DOHH2 (cell line): ENCODE data around the gene CFHR3.

ENCODE experiments used
- H3F3A ChIP-seq: fragments of 200-600 bp; sonication (generic), shearing (Covaris generic); 2 replicates; pipeline ENCODE4 v1.6.0; 2016; ENCODE audit warnings: antibody characterized with exemption, mild to moderate bottlenecking; ENCODE audit not compliant: control insufficient read depth, insufficient read depth
- H3K27ac ChIP-seq: fragments of 200-600 bp; sonication (generic); 2 replicates; pipeline ENCODE4 v1.5.1; 2014; ENCODE audit warnings: low read depth, mild to moderate bottlenecking, low read length, moderate library complexity
- H3K27me3 ChIP-seq: fragments of 200-600 bp; sonication (generic); 2 replicates; pipeline ENCODE4 v1.6.1; 2014; ENCODE audit warnings: mild to moderate bottlenecking, low read length, mixed read lengths; ENCODE audit not compliant: control insufficient read depth
- H3K36me3 ChIP-seq: fragments of 200-600 bp; sonication (generic); 2 replicates; pipeline ENCODE4 v1.6.1; 2014; ENCODE audit warnings: mild to moderate bottlenecking, low read length, moderate library complexity, mixed read lengths; ENCODE audit not compliant: control insufficient read depth
- H3K4me1 ChIP-seq: fragments of 200-600 bp; sonication (generic); 2 replicates; pipeline ENCODE4 v1.6.1; 2014; ENCODE audit warnings: mild to moderate bottlenecking, low read length, mixed read lengths; ENCODE audit not compliant: control insufficient read depth
- H3K4me2 ChIP-seq: fragments of 200-600 bp; sonication (generic); 2 replicates; pipeline ENCODE4 v1.6.0; 2014; ENCODE audit warnings: mild to moderate bottlenecking, low read length, moderate library complexity
- H3K4me3 ChIP-seq: fragments of 200-600 bp; sonication (generic); 2 replicates; pipeline ENCODE4 v1.5.1; 2014; ENCODE audit warnings: mild to moderate bottlenecking, low read length, mixed read lengths
- H3K79me2 ChIP-seq: fragments of 200-600 bp; sonication (generic); 2 replicates; pipeline ENCODE4 v1.6.1; 2014; ENCODE audit warnings: mild to moderate bottlenecking, low read length, mixed read lengths; ENCODE audit not compliant: control insufficient read depth
- H3K9me2 ChIP-seq: fragments of 200-600 bp; sonication (generic); replicated peaks from 2 replicates; pipeline ENCODE4 v1.6.1; 2014; ENCODE audit warnings: mild to moderate bottlenecking, low read length, mixed read lengths; ENCODE audit not compliant: control insufficient read depth
- H3K9me3 ChIP-seq: fragments of 200-600 bp; sonication (generic); 2 replicates; pipeline ENCODE4 v1.6.1; 2014; ENCODE audit warnings: antibody characterized with exemption, low read length, mixed read lengths; ENCODE audit not compliant: control insufficient read depth, insufficient read depth
- H4K20me1 ChIP-seq: fragments of 200-600 bp; sonication (generic); 2 replicates; pipeline ENCODE4 v1.6.0; 2014; ENCODE audit warnings: low read depth, mild to moderate bottlenecking, antibody characterized with exemption, low read length, moderate library complexity; ENCODE audit not compliant: control insufficient read depth, insufficient read depth
- EZH2phosphoT487 ChIP-seq: fragments of 200-600 bp; sonication (generic); IDR thresholded peaks from 2 replicates; pipeline ENCODE4 v1.6.1; 2017; ENCODE audit warnings: borderline replicate concordance, mild to moderate bottlenecking, antibody characterized with exemption, low read length, moderate library complexity, mixed read lengths
- TF ChIP-seq, protein P1 (sequence below): fragments of 200-600 bp; sonication (generic); IDR thresholded peaks from one replicate; pipeline ENCODE4 v1.5.1; 2014; ENCODE audit warnings: antibody characterized with exemption, mild to moderate bottlenecking, low read depth, low read length; ENCODE audit not compliant: poor library complexity, severe bottlenecking

Gene CFHR3

GRCh38 chr1:196774603-196775002 lies at the start of gene CFHR3:
Gene CFHR3, plus strand, starts transcription at chr1:196774840. Its CDS starts 47 bp downstream, at chr1:196774887.
- TF ChIP-seq, protein P1, sequence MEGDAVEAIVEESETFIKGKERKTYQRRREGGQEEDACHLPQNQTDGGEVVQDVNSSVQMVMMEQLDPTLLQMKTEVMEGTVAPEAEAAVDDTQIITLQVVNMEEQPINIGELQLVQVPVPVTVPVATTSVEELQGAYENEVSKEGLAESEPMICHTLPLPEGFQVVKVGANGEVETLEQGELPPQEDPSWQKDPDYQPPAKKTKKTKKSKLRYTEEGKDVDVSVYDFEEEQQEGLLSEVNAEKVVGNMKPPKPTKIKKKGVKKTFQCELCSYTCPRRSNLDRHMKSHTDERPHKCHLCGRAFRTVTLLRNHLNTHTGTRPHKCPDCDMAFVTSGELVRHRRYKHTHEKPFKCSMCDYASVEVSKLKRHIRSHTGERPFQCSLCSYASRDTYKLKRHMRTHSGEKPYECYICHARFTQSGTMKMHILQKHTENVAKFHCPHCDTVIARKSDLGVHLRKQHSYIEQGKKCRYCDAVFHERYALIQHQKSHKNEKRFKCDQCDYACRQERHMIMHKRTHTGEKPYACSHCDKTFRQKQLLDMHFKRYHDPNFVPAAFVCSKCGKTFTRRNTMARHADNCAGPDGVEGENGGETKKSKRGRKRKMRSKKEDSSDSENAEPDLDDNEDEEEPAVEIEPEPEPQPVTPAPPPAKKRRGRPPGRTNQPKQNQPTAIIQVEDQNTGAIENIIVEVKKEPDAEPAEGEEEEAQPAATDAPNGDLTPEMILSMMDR, result no peak
- TF ChIP-seq EZH2phosphoT487, result no peak
- H3F3A ChIP-seq, result no peaks in the 10 kb centered on the region
- no peak within 1 kb of the TSS for H3K27ac ChIP-seq
- no peaks in the 10 kb centered on the region for H4K20me1 ChIP-seq
- H3K27me3 ChIP-seq, result no peaks in the 10 kb centered on the region
- H3K9me2 ChIP-seq, result no peaks in the 10 kb centered on the region
- H3K4me1 ChIP-seq, result no peaks in the 10 kb centered on the region
- H3K36me3 ChIP-seq, result no peaks in the 10 kb centered on the region
- H3K4me2 ChIP-seq, result no peak within 1 kb of the TSS
- no peak within 1 kb of the TSS for H3K4me3 ChIP-seq
- H3K9me3 ChIP-seq, result no peaks in the 10 kb centered on the region
- no peaks in the 10 kb centered on the region for H3K79me2 ChIP-seq

- Histone ChIP-seq H3K9me3 (no peaks in the 10 kb centered on the region), H3K27me3 (no peaks in the 10 kb centered on the region), H3K9me2 (no peaks in the 10 kb centered on the region), H3F3A (no peaks in the 10 kb centered on the region), H3K4me3 (no peak overlapping the region), H4K20me1 (no peaks in the 10 kb centered on the region), H3K36me3 (no peaks in the 10 kb centered on the region), H3K4me1 (no peaks in the 10 kb centered on the region), H3K79me2 (no peaks in the 10 kb centered on the region), H3K4me2 (no peak overlapping the region), H3K27ac (no peak overlapping the region)
- TF ChIP-seq, protein P1, result no peak
- no peak for TF ChIP-seq EZH2phosphoT487
Measured at GRCh38 chr1:196732526-196732925, 42.1 kb upstream of the CFHR3 start.

DNA sequence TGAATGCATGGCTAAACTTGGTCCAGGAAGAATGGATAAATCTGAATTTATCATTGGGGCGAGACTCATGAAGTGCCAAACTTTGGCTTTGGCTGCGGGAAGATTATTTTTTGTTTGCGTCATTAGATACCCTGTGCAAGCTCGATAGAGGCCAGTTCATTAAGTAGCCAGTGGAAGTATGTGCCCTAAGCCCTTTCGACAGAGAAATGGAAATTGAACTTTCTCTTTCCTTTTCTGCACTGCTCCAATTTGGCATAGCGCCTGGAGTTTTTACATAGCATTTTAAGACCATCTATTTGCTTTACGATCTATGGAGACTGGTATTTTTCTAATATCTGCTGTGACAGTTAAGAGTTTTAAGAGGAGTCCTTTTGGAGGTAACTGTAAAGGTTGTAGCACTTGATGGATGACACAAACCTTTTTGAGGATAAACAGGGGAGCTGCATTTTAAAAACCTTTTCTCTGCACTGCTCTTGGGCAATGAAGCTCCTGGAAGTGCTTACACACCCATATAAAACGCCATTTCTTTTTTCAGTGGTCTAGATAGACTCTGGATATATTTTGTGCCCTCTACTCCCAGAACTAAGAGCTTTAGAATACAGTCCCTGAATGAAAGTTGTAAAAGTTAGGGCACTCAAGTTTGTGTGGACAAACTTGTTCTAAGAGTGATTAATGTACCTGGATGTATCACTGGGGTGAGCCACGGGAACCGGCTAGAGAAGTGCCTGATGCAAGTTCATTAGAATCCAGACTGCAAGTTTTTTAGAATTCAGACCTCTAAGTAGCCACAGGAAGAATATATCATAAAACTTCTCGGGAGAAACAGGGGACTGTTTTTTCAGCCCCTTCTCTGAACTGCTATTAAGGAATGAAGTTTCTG lies 41.3 kb upstream of the CFHR3 start:
- Histone ChIP-seq H3K79me2 (no peaks in the 10 kb centered on the region), H3K4me1 (no peaks in the 10 kb centered on the region), H3K9me2 (no peaks in the 10 kb centered on the region)

More for the DNA sequence above, 41.3 kb upstream of the CFHR3 start:
- Histone ChIP-seq H3K4me2 (no peak overlapping the region), H3K36me3 (no peaks in the 10 kb centered on the region), H3F3A (no peaks in the 10 kb centered on the region), H3K27me3 (no peaks in the 10 kb centered on the region), H3K4me3 (no peak overlapping the region), H4K20me1 (no peaks in the 10 kb centered on the region), H3K9me3 (peaks cover 6% of the 10 kb centered on the region; the same call in 1 of the 2 replicates), H3K27ac (no peak overlapping the region)
- no peak for TF ChIP-seq EZH2phosphoT487
- TF ChIP-seq, protein P1, result no peak
